HepG2 (cell line): Measurements from ENCODE around the gene TOR4A. TPM values are rescaled to one million over a fixed set of nuclear protein-coding genes. Genes with fewer than 3 reads are reported as not detected.
A peak's percentile ranks its signal among the peaks of the same experiment; 100 is the strongest.

Source experiments
- ATAC-seq: fragments of 200-7000 bp; cut with Tn5 transposase; 3 replicates; pipeline ENCODE4 v1.9.1; 2020; ENCODE audit warnings: mild to moderate bottlenecking, moderate library complexity
- BruUV-seq: library from RNA; stranded (reverse); fragments of 400-500 nt; replicated peaks from 2 replicates; lab custom pipeline; 2021; lab: Mats Ljungman, UMichigan
- CTCF ChIA-PET: fragments of 300-600 bp; formaldehyde crosslinking; extraction: SDS; loops from one replicate; lab custom pipeline; 2021; ENCODE audit warnings: low total read pairs, inconsistent platforms, low intra/inter-chr PET ratio; lab: Yijun Ruan, JAX
- POLR2A ChIA-PET: fragments of 350-600 bp; sonication (Branson Sonifier 250); formaldehyde crosslinking; loops from one replicate; lab custom pipeline; 2020; ENCODE audit warnings: antibody characterized with exemption, inconsistent platforms; lab: Yijun Ruan, JAX
- DNase-seq: peaks from one replicate; pipeline ENCODE4 v3.0.0-alpha.2; 2015; ENCODE audit warnings: low spot score
- FAIRE-seq: peaks from 3 replicates; lab custom pipeline; 2011; peaks lifted over from hg19 to GRCh38; lab: Jason Lieb, UNC
- H2AFZ ChIP-seq: one replicate; pipeline ENCODE4 v1.6.1; 2011; ENCODE audit warnings: low read length, inconsistent platforms
- H3K27ac ChIP-seq: fragments of 300-600 bp; 3 replicates; pipeline ENCODE4 v1.8.0; 2011; ENCODE audit warnings: mixed run types, mild to moderate bottlenecking, mixed read lengths, low read length, inconsistent platforms; ENCODE audit not compliant: insufficient read depth; ENCODE audit errors: extremely low read length
- H3K27me3 ChIP-seq, 2 experiments: fragments of 200-600 bp in 1 of 2; 2 replicates in 1 of 2; 3 replicates in 1 of 2; pipeline versions ENCODE4 v1.6.0 to v1.8.0; 2011; ENCODE audit warnings: low read length in 2 of 2, mild to moderate bottlenecking in 2 of 2, moderate library complexity in 2 of 2, inconsistent platforms in 1 of 2; ENCODE audit not compliant: insufficient read depth in 2 of 2, control insufficient read depth in 1 of 2
- H3K36me3 ChIP-seq, 2 experiments: fragments of 200-600 bp in 1 of 2; replicated peaks in 1 of 2; 2 replicates in 1 of 2; 3 replicates in 1 of 2; pipeline versions ENCODE4 v1.5.1 to v1.8.0; 2011; ENCODE audit warnings: low read length in 2 of 2, inconsistent platforms in 1 of 2; ENCODE audit not compliant: insufficient read depth in 2 of 2, control insufficient read depth in 1 of 2
- H3K4me1 ChIP-seq: 2 replicates; pipeline ENCODE4 v1.5.1; 2012; ENCODE audit warnings: low read length, inconsistent platforms; ENCODE audit not compliant: insufficient read depth
- H3K4me2 ChIP-seq: 2 replicates; pipeline ENCODE4 v1.6.0; 2011; ENCODE audit warnings: low read depth, low read length, inconsistent platforms
- H3K4me3 ChIP-seq, 3 experiments: fragments of 200-600 bp in 1 of 3; sonication (generic), shearing (Covaris generic) in 1 of 3; replicated peaks in 1 of 3; 2 replicates each; pipeline ENCODE4 v1.5.1; 2011 to 2016; ENCODE audit warnings: low read length in 3 of 3, inconsistent platforms in 2 of 3, low read depth in 2 of 3, mild to moderate bottlenecking in 2 of 3, control low read depth in 1 of 3, mixed read lengths in 1 of 3; ENCODE audit not compliant: insufficient read depth in 1 of 3
- H3K79me2 ChIP-seq: one replicate; pipeline ENCODE4 v1.6.1; 2011; ENCODE audit warnings: low read length, inconsistent platforms; ENCODE audit not compliant: insufficient read depth
- H3K9ac ChIP-seq: 2 replicates; pipeline ENCODE4 v1.6.0; 2011; ENCODE audit warnings: mild to moderate bottlenecking, low read depth, low read length, inconsistent platforms; ENCODE audit not compliant: insufficient read depth
- H3K9me3 ChIP-seq: 2 replicates; pipeline ENCODE4 v1.5.1; 2012; ENCODE audit warnings: mild to moderate bottlenecking, low read length
- H4K20me1 ChIP-seq: 2 replicates; pipeline ENCODE4 v1.6.0; 2011; ENCODE audit warnings: inconsistent platforms, mild to moderate bottlenecking, low read length, moderate library complexity; ENCODE audit not compliant: insufficient read depth
- CBFB ChIP-seq: sonication (generic); formaldehyde crosslinking; IDR thresholded peaks from 2 replicates; pipeline ENCODE4 v1.4.0; 2020; ENCODE audit warnings: missing genetic modification reagents
- CEBPB ChIP-seq: IDR thresholded peaks from 2 replicates; pipeline ENCODE4 v1.6.1; 2011; ENCODE audit warnings: low read depth, low read length, improper control_type of control experiment, borderline replicate concordance
- KDM6A ChIP-seq: IDR thresholded peaks from 2 replicates; pipeline ENCODE4 v1.6.1; 2016; ENCODE audit warnings: low read depth
- PRPF4 ChIP-seq: fragments of 200-400 bp; formaldehyde crosslinking; IDR thresholded peaks from 2 replicates; pipeline ENCODE4 v1.6.1; 2016; ENCODE audit warnings: low read length, low read depth; ENCODE audit not compliant: poor library complexity, severe bottlenecking
- ZFP62 ChIP-seq: sonication (generic); formaldehyde crosslinking; IDR thresholded peaks from 2 replicates; pipeline ENCODE4 v1.4.0; 2020; ENCODE audit warnings: missing genetic modification reagents
- ZMYM3 ChIP-seq: sonication (generic); formaldehyde crosslinking; IDR thresholded peaks from 2 replicates; pipeline ENCODE4 v1.5.1; 2020; ENCODE audit warnings: mild to moderate bottlenecking, missing genetic modification reagents
- ZNF224 ChIP-seq: sonication (generic); formaldehyde crosslinking; IDR thresholded peaks from 2 replicates; pipeline ENCODE4 v1.5.0; 2020; ENCODE audit warnings: mild to moderate bottlenecking, missing genetic modification reagents
- ZNF256 ChIP-seq: sonication (generic); formaldehyde crosslinking; conservative IDR thresholded peaks from 2 replicates; pipeline ENCODE4 v1.4.0; 2020; ENCODE audit warnings: missing genetic modification reagents
- ZNF629 ChIP-seq: sonication (generic); formaldehyde crosslinking; conservative IDR thresholded peaks from 2 replicates; pipeline ENCODE4 v1.5.0; 2020; ENCODE audit warnings: missing genetic modification reagents
- ZNF652 ChIP-seq: IDR thresholded peaks from 2 replicates; pipeline ENCODE4 v1.6.1; 2016; ENCODE audit warnings: low read depth, borderline replicate concordance
- WGBS: methylation state at CpG from one replicate; pipeline ENCODE4 v1.1.6; 2017; ENCODE audit warnings: low lambda C conversion rate; 5-methylcytosine and 5-hydroxymethylcytosine counted together
- in situ Hi-C: cut with HindIII; loops from 2 replicates; pipeline ENCODE4 v1.10.0; 2017; ENCODE audit warnings: low pct_unique_long_range_greater_than_20kb; ENCODE audit not compliant: extremely low pct_ligation_motif_present
- intact Hi-C: fragments of 100-400 bp; cut with micrococcal nuclease; formaldehyde crosslinking; loops from one replicate; pipeline ENCODE4 v1.10.0; 2022; ENCODE audit not compliant: unreplicated experiment
- polyA plus RNA-seq, 8 experiments: library from polyadenylated mRNA; depleted of rRNA in 3 of 8; stranded (reverse) in 7 of 8; unstranded in 1 of 8; fragments of >200 nt; fragmentation: Illumina TruSeq in 4 of 8; extraction: Trizol in 4 of 8; gene quantifications; 2 replicates each; pipeline versions ENCODE4 v1.2.1 to v1.2.3, GENCODE V29; 2011 to 2016; ENCODE audit warnings: low read depth in 4 of 8, missing spikeins in 1 of 8, mixed read lengths in 1 of 8; ENCODE audit not compliant: insufficient read depth in 1 of 8
- total RNA-seq, 5 experiments: library from RNA; depleted of rRNA; stranded (reverse); fragments of >200 nt; fragmentation: Illumina TruSeq; extraction: Trizol; gene quantifications; 2 replicates each; pipeline ENCODE4 v1.2.3, GENCODE V29; 2016; ENCODE audit warnings: low read depth in 1 of 5
- TF ChIP-seq, protein P1 (sequence below): sonication (generic); formaldehyde crosslinking; IDR thresholded peaks from 2 replicates; pipeline ENCODE4 v1.4.0; 2020; ENCODE audit warnings: missing genetic modification reagents

TOR4A gene
- total and polyA plus RNA-seq, 2 of the 13 experiments (the other 11 are each of a cell fraction or from before 2014, with no cell fraction given) = 11.1 to 14.2 TPM

DNA sequence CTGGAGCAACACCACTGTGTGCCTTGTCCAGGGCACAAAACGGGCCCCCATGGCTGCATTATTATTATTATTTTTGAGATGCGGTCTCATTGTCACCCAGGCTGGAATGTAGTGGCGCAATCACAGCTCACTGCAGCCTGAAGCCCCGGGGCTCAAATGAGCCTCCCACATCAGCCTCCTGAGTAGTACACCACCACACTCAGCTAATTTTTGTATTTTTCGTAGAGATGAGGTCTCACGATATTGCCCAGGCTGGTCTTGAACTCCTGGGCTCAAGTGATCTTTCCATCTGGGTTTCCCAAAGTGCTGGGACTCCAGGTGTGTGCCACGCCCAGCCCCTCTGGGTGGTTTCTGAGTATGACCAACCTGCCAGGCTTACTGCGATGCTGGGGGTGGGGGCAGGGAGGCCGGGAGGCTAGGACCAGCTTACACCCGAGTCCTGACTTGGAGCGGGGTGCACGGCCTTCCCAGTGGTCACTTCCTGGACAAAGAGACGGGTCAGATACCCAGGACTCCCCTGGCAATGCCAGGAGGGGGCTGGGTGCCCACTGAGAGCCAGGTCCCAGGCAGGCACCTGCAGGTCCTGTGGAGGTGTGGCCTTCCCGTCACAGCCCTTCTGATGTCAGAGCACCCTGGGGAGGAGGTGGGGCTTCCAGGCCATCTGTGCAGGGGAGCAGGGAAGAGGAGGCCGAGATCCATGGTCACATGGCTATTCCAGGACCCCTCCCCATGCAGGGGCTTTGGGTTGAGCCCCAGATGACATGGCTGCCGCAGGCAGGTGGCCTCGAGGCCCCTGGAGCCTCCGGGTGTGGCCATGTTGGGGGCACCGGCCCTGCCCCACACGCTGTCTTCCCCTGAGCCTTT, 32.9 kb downstream of the TOR4A start:
- no TSS peak for BruUV-seq
- ATAC-seq = no peak
- TF ChIP-seq, protein P1, sequence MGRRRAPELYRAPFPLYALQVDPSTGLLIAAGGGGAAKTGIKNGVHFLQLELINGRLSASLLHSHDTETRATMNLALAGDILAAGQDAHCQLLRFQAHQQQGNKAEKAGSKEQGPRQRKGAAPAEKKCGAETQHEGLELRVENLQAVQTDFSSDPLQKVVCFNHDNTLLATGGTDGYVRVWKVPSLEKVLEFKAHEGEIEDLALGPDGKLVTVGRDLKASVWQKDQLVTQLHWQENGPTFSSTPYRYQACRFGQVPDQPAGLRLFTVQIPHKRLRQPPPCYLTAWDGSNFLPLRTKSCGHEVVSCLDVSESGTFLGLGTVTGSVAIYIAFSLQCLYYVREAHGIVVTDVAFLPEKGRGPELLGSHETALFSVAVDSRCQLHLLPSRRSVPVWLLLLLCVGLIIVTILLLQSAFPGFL = no peak
- TF ChIP-seq CEBPB (peak; percentile 44; the same call in 1 of the 2 replicates), ZNF629 (CRISPR knock-in tag) (no peak)
- Histone ChIP-seq H3K9me3 (no peaks in the 10 kb centered on the region), H3K36me3 (no peaks in the 10 kb centered on the region), H3K9ac (no peak overlapping the region), H3K27me3 (peaks cover 17 to 67% of the 10 kb centered on the region in 2 experiments), H3K4me3 (no peak overlapping the region), H3K27ac (no peak overlapping the region), H4K20me1 (no peaks in the 10 kb centered on the region), H3K4me2 (no peak overlapping the region), H3K79me2 (no peaks in the 10 kb centered on the region), H2AFZ (no peak overlapping the region), H3K4me1 (peaks cover 67% of the 10 kb centered on the region)
- CTCF ChIA-PET = no interaction called here
- DNase-seq = no peak
- WGBS = 44% methylated on average over 8 of the region's 20 CpGs
- no peak for FAIRE-seq
- in situ Hi-C loops = no loop called here
- POLR2A ChIA-PET = interaction anchor here (1.1 kb wide), 1 partner anchor 9 kb away, joined by 3 read pairs; no protein-coding TSS in a partner anchor
- intact Hi-C loops = no loop called here

DNA sequence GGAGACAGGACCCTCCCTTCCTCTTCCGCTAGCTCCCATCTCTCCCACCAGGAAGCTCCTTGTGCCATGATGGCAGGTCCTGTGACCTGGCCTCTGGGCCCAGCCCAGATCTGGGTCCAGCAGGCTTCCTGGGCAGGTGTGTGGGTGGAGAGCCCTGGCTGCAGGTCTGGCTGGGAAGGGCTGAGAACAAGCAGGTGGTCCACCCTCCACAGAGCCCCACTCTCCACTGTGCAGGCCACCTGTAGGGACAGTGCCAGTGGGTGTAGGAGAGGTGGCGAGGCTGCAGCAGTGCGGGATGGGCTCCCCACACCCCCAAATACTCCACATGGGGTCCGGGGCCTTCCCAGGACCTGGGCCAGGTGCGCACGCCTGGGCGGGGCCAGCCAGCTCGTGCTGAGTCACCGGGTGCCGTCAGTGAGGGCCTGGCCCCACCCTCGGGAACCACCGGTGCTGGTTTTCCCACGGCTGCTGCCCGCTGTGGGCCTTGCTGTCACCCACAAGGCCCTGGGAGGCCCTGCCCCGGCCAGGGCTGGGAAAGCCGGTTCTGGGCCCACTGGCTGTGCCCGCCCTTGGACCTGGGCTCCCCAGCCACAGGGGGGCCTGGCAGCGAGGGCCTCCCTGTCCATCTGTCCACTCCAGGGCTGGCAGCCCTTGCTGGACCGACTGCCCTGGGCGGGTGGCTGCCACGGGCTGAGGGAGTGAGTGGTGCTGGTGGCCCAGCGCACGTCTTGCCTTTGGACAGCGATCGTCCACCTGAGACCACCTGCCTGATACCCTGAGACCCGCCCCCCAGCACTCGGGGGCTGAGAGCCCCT, 33.9 kb downstream of the TOR4A start:
- POLR2A ChIA-PET = interaction anchor here (1.1 kb wide), 1 partner anchor 10 kb away, joined by 3 read pairs; no protein-coding TSS in a partner anchor
- no peak for TF ChIP-seq ZNF256 (CRISPR knock-in tag)
- no peak for TF ChIP-seq ZNF652
- TF ChIP-seq ZNF224 (CRISPR knock-in tag) = no peak
- TF ChIP-seq ZFP62 (CRISPR knock-in tag) = no peak
- no peak for TF ChIP-seq PRPF4
- TF ChIP-seq KDM6A = no peak
- no peak for TF ChIP-seq CBFB (CRISPR knock-in tag)
- TF ChIP-seq ZMYM3 (CRISPR knock-in tag) = no peak

More for the DNA sequence above, 33.9 kb downstream of the TOR4A start:
- BruUV-seq = no TSS peak
- ATAC-seq = no peak
- Histone ChIP-seq H3K4me3 (no peak overlapping the region), H3K9ac (no peak overlapping the region), H4K20me1 (no peaks in the 10 kb centered on the region), H3K27me3 (peaks cover 13 to 62% of the 10 kb centered on the region in 2 experiments), H3K9me3 (no peaks in the 10 kb centered on the region), H3K79me2 (no peaks in the 10 kb centered on the region), H3K4me2 (no peak overlapping the region), H3K4me1 (peaks cover 63% of the 10 kb centered on the region), H3K27ac (no peak overlapping the region), H3K36me3 (no peaks in the 10 kb centered on the region), H2AFZ (no peak overlapping the region)
- no peak for FAIRE-seq
- WGBS = 100% methylated on average over 1 of the region's 27 CpGs
- DNase-seq = no peak
- in situ Hi-C loops (no loop called here), intact Hi-C loops (no loop called here)
- CTCF ChIA-PET = no interaction called here
